ELR (cell line): ENCODE results near the gene COPG2.

Source experiments
- DNase-seq: peaks from one replicate; pipeline ENCODE4 v3.0.0-alpha.2; 2015; ENCODE audit warnings: low read depth

Gene COPG2

DNA sequence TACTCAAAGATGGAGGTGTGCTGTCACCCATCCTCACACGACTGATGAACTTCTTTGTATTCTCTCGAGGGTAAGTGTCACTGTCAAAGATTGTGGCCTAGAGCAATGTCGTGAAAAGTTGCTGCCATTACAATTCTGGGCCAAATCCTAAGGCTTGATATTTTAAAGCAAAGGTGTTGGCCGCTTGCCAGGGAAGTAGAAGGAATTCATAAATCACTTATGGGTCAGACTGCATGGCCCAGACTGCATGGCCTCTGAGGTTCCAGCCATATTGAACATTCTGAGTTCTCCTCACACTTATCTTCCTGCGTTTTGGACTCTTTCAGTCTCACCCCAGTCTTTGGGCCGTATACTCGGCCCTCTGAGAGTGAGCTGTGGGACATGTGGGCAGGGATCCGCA lies 168.1 kb downstream of the COPG2 start:
- DNase-seq: no peak

DNA sequence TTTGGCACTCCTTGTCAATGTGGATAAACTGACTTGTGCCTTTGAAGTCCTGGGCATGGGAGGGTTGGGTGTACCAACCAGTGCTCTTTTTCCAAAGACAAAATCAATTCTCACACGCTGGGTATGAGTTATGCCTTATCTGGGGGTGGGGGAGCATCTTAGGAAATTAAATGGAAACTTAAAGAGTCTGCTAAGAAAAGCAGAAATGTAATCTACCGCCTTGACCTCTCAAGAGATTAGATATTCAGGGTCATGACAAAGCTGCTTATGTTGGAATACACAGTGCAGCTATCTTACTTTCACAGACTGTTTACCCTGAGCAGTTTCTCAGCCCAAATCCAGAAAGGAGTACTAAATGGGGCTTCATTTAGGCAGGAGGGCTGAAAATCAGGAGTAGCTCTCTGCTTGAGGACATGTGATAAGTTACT lies 174.1 kb downstream of the COPG2 start:
- no peak for DNase-seq

DNA sequence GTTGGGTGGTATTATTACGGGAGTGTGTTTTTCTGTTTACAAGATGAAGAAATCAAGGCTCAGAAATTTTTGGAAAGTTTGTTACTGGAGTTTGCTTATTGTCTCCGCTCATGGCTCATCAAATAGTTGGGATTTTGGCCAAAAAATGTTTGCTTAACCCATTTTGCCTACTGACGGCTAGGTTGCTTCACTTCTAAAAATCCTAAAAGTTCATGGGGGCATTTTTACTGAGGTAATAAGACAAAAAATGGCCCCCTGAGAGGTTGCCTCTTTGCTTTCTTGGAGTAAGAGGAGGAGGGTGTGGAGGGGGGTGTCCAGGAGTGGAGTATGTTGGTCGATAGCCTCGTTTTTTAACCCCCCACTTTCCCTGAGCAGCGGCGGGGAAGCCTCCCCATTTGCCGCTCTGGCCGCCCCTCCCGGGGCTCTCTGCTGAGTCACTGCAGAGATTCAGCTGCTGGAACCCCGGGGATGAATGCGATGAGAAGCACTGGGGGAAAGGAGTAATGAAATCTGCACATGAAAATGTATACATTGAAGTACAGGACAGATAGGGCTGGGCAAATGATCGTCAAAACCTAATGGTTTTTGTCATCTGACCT lies 175.2 kb downstream of the COPG2 start:
- peak; percentile 25 for DNase-seq

DNA sequence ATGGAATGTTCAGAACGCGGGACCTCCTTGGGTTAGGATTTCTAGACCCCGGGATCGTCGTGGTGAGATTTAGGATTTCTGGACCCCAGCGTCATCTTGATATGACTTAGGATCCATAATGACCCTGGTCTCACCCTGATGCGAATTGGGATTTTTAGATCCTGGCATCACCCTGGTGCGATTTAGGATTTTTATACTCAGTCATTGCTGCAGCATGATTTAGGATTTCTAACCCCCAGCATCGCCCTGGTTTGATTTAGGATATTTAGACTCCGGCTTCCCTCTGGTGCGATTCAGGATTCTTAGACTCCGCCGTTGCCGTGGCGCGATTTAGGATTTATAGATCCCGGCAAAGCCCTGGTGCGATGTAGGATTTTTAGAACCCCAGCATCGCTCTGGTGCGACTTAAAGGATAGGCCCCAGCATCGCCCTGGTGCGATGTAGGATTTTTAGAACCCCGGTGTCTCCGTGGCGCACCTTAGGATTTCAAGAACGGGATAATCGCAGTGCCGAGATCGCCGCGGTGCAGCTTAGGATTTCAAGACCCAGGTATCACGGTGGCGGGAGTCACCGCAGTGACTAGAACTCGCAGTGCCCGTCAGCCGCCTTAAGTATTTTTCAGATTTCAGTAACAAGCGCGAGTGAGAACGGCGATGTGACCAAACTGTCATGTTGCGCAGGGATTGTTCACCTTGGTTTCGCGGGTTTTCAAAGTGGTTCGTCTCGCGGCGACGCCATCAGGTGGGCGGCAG lies 175.8 kb downstream of the COPG2 start:
- DNase-seq: peak; percentile 11

DNA sequence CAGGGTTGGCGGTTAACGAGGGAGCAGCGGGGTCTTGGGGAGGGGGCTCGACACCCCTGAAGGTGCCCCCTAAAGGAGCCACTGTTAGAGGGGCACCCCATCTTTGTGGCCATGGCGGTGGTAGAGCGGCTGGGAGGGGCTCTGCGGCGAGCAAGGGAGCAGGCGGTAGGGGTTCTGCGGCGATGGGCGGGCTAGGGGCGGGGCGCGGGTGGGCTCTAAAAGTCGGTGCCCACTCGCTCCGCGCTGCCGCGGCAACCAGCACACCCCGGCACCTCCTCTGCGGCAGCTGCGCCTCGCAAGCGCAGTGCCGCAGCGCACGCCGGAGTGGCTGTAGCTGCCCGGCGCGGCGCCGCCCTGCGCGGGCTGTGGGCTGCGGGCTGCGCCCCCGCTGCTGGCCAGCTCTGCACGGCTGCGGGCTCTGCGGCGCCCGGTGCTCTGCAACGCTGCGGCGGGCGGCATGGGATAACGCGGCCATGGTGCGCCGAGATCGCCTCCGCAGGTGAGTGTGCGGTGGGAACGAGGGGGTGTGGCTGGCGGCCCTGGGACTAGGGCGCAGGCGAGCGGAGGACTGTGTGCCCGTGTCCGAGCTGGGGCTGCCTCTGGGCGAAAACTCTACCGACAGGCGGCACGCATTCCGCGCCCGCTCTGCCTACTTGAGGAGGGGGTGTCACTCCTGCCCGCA lies 176.6 kb downstream of the COPG2 start, which contains the start of gene MEST:
TSS of gene MEST (plus strand) at position 245 of the 682 bp plus-strand sequence. CDS start at position 474, 229 bp downstream.
- DNase-seq: peak; percentile 13

DNA sequence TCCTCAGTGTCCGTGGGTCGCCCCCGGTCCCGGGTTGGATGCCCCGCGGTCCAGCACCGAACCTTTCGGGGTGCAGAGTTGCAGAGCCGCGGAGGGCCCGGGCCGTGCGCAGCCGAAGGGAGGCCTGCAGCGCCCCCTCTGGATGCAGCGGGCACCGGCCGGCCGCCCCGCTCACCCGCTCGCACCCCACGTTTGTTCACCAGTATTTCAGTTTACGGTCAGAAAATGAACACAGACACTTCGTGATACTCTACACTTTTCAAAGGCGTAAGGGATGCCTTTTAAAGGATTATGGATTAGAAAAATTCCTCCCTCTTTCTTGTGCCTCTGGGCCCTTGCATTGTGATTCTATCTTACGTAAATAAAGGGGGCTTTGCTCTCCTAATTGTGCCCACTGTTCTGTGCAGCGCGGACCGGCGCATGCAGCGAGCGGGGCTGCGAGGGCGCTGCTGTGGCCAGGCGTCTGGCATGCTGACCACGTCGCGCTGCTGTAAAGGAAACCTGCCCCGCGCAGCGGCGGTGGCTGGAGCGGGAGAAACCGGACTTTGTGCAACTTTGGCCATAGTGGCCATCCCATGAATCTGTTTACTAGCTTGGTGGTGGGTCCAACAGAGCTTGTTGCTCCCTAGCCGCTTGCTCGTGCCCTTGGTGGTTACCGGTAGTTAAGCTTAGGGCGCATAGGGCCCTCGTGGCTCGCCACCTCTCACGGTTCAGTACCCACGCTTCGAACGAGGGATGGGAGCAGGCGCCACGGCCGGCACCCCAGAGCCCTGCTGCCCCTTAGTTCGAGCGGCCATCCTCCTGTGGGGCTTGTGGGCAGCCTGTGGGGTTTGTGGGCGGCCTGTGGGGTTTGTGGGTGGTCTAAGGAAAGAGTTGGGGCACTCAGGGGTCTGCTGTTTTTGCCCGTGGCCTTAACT lies 177.4 kb downstream of the COPG2 start:
- DNase-seq: peak; percentile 29

DNA sequence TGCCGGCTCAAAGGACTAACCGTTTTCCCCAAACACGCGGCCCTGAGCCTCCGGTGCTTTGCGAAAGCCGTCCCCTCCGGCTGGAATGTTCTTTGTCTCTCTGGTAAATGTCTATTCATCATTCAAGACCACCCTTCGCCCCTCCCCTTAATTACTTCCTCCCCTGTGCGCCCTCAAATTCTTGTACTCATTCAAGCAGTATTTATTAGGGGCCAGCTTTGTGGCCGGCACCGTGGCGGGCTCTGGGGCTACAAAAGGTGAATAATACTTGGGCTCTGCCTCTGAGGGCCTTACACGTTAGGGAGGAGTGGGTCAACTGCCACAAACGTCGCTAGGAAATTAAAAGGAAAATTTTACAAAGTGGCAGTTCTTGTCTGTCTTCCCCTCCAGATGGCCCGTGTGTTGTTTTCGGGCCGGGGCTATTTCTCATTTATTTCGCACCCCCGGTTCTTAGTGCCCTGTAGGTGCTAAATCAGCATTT lies 178.2 kb downstream of the COPG2 start:
- DNase-seq: no peak

DNA sequence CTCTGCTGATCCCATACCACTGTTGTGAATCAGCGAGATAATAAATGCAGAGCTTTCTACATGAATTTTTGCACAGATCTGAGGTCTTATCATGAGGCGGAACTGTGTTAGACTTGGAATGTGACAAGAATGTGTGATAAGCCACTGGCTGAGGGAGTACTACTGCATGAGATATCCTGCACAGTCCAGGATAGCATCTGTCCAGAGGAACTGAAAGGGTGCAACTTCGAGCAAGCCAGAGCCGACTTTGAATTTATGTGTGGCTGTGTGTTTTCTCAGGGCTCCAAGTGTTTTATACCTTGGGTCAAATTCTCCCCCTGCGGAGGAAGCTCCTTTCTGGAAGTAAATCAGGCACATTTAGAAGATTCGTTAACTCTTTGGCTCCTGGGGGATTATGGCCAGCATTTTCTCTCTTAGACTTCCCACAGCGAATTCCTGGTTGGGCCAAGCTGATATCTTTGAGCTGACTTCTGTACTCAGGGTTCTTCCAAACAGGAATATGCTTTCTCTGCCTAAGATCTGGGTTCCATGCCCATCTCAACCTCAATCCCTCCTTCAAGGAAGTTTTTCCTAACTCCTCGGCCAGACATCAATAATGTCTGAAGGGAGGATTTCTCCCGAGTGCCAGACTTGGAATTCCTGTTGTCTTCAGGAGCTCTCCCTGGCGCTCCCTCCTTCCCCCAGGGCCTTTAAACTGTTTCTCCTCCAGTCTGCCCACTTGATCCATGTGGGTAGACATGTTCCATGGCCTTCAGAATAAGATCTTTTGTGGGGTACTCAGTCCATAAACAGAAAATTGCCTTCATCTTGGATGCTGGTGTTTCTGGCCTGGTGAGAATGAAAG lies 179.2 kb downstream of the COPG2 start:
- DNase-seq: peak; percentile 45

DNA sequence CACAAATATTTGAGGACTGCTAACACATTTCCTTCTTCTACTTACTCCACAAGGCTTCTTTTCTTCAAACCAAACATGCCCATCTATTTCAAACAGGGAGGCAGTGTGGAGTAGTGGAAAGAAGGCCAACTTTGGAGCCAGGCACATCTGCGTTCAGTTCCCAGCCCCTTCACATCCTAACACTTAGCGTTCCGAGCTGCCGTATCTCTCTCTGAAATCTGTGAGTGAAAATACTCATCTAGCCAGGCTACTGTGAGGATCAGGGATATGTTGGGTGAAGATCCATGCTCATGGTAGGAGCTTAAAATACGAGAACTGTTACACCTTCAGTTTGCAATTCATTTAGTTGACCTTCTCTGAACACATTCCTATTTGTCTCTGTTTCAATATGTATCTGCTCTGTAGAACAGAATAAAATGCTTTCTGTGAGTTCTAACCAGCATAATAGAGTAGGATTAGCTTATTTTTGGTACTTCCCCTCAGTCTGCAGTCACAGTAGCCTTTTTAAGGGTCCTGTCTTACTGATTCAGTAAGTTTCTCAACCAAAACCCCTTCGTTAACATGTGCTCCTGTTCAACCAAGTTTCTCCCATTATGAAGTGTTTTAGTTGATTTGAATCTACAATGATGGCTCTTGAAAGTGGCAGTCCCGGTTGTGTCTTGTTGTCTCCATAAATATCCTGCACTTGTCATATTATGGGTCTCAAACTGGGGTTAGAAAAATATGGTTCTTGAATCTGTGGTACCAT lies 180.0 kb downstream of the COPG2 start:
- DNase-seq: no peak

DNA sequence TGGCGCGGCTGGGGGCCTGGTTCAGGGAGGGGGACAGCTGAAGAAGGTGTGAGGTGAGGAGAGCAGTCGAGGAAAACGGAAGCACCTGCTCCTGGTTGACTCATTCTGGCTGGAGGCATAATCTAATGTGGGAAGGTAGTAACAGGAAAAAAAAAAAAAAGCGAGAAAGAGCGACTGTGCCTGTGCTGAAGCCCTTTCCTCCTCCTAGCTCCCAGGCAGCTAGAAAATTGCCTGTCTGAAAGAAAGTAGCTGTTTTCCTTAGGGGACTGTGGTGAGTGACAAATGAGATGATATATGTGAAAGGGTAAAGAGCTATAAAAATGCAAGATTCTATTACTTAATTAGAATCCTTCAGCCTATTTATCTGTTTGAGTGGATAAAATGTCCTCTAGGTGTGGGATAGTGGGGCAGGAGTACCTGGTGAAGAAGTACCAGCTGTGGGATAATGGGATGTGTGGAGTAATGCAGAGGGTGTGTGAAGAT lies 181.6 kb downstream of the COPG2 start:
- no peak for DNase-seq

DNA sequence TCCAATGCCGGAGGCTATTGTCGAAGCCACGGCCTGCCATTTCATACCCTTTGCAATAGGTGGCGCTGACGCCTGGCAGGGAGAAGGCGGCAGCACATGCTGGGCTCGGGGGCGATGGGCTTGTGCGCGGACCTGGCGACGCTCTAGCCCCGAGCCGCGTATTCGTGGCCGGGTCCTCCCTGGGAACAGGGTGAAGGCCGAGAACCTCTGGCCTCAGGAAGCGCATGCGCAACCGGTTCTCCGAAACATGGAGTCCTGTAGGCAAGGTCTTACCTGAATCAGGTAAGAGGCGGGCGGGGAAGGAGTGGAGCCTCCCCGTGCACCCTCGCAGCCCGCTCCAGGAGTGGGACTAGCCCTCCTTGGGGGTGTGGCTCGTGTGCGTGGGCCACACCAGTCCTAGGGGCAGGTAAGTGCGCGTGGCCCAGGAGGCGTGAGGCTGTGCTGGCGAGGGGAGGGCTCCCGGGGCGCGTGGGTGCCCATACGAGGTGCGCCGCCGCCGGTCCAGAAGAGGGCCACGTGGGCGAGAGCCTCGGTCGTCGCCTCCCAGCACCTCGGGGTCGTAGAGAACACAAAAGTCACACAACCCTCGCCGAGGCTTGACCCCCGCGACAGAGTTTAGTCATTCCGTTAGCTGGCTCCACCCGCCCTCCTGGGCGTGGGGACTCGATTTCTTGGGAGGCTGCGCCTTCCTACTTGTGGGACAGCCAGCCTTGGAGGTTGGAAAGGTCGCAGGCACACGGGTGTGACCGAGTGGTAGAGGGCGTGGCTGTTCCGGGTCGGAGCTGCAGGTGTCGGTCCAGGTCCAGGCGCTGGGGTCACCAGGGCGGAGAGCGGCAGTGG lies 182.2 kb downstream of the COPG2 start:
- DNase-seq: no peak

DNA sequence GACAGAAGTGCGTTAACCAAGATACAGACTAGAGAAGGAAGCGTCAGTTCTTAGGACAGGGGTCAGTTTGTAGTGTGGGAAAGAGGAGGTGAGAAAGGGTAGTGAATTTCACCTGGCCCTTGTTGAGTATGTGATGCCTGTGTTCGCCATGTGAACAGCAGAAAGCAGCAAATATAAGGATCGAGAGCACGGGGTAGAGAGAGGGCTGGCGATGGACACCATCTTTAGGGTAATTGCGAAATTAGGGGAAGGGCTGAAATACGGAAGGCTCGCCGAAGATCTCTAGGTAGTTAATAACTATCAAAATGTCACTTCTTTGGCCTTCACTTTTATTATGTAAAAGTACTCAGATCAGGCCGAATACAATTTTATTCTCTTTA lies 182.8 kb downstream of the COPG2 start:
- no peak for DNase-seq

DNA sequence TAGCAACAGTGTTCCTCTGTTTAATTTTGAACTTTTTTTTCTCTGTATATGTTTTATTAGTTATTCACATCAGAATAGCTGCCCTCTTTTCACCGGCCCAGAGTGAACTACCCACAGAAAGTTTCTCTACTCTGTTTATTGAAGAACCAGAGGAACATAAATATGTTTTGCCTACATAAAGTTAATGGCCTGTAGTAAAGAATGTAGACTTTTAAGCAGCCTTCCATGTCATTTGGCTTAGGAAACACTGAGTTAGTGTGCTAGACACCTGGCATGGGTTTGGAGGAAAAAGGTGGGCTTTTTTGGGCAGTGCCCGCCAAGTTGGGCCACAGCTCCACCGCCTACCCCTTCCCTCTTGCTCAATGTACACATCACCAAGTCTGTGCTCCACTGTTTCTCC lies 185.5 kb downstream of the COPG2 start:
- no peak for DNase-seq

DNA sequence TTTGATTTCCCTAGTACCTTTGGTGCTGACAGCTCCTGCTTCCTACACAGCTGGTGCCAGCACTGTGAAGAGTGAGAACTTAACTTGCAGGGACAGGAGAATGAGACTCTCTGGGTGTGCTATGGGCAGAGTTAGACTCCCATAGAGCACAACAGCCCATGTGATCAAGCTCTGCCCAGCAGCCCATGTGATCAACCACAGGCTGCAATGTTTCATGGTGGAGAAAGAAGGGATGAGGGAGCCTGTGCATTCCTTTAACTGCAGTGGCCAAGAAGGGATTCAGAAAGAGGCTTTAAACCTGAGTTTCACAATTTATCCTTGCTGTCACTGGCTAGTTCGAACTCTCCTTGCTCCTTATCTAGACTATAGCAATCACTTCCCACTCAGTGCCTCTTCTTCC lies 186.7 kb downstream of the COPG2 start:
- no peak for DNase-seq

DNA sequence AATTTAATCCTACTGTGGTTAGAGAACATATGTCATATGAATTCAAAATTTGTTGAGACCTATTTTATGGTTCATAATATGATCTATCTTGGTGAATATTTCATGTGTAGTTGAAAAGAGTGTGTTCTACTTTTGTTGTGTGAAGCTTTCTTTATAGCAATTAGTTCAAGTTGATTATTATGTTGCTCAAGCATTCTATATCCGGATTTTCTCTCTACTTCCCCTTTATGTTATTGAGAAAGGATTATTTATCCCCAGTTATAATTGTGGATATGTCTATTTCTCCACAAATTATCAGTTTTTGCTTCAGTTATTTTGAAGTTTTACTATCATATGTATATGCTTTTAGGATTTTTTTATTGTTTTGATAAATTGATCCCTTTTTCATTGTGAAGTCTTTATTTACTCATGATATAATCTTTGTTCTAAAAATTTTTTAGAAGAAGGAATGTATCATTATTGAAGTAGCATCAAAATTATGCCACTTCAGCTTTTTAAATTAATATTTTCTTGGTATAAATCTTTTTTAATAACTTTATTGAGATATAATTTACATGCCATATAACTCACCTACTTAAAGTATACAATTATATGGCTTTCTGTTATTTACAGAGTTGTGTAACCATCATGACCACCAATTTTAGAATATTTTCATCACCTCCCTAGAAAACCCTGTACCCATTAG lies 188.7 kb downstream of the COPG2 start:
- no peak for DNase-seq

DNA sequence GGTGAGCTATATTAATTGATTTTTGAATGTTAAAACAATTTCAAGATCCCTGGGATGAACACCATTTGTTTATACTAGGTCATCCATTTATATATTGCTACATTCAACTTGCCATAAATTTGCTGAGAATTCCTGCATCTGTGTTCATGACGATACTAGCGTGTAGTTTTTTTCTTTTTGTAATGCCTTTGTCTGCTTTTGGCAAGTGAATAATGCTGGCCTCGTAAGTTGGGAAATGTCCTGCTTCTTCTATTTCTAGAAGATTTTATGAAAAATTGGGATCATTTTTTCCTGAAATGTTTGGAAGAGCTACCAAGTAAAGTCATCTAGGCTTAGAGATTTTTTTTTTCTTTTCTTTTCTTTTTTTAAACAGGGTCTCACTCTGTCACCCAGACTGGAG lies 189.6 kb downstream of the COPG2 start:
- DNase-seq: no peak

DNA sequence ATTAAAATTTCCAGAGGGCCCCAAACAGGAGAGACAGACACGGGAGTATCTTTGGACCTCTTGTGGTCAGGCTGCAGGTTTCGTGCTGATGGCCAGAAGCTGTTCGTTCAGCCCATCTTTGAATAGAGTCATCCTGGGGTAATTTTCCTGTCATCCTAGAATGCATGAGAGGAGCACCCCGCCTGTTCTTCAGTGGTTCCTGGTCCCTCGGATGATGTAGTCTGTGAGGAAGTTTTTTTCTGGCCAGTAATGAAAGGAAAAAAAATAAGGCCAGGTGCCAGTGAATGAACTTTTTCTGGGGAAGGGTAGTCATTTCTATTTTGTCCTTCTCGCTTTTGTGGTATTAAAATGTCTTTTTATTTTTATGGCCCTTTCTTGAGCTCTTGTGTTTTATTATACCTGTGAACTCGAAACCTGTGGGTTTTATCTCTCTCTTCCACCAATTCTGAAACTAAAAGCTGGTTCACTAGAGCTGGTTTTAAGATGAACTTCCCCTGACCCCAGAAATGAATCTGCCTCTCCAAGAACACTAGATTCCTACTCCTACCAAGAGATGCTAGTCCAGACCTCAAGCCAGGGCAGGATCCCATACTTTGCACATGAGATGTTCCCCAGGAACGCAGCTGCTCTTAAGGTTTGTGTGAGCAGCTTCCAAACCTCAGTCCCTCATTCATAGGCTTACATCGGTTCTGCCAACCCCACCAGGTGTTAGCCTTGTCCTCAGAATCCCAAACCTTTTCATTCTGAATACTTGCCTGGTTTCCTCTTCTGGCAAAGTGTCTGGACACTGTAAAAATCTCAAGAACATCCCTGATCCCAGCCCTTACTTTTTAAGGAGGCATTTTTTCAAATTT lies 192.0 kb downstream of the COPG2 start:
- no peak for DNase-seq

DNA sequence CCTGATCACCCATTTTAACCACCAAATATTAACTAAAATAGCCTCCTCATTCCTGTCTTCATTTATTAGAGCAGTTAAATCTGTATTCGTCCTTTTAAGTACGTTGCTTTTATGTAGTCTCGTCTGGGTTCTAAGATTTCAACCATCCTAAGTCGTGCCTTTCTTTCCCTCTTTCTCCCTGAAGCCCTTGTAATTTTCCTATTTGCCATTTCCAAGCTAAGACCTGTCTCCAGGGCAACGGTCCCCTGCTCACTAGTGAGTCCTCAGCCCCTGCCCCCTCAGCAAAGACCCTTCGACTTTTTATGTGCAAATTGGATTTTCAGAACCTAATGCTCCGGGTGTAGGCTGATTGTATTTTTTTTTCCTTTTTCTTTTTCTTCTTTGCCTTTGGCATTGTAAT lies 192.8 kb downstream of the COPG2 start:
- DNase-seq: no peak
